Measurements from ENCODE around the gene TAF1C. TPM values are rescaled to one million over a fixed set of nuclear protein-coding genes. Genes with fewer than 3 reads are reported as not detected.

Gene TAF1C
- total and polyA plus RNA-seq, 9 of the 15 experiments (the other 6 are each of a cell fraction or from before 2014, with no cell fraction given), result 1.5 to 74.8 (median 21.0) TPM

DNA sequence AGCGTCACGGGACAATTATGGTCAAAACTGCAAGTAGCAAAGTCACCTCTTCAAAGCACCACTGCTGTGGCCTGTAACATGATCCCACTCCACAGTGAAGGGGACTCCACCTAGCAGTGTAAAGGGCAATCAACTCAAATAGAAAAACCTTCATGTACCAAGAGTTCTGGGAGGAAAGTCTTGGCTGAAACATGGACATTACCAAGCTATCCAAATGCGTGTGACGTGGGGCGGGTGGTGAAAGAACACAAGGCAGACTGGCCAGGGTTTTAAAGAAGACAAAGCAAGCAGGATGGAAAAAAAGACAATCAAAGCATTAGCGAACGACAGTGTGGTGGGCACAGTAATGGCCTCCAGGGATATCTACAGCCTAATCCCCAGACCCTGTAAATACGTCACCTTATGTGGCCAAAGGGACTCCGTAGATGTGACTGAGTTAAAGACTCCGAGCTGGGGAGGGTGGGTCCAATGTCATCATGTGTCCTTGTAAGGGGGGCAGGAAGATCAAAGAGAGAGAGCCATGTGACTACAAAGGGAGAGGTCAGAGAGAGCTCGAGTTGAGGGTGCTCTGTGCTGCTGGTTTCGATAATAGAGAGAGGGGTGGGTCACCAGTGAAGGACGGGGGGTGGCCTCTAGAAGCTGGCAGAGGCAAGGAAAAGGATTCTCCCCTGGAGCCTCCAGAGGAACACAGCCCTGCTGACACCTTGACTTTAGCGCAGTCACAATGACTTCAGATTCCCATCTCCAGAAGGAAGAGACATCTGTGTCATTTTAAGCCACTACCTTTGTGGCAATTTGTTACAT, 47.8 kb downstream of the TAF1C start (continued):
- TF ChIP-seq, protein P1, sequence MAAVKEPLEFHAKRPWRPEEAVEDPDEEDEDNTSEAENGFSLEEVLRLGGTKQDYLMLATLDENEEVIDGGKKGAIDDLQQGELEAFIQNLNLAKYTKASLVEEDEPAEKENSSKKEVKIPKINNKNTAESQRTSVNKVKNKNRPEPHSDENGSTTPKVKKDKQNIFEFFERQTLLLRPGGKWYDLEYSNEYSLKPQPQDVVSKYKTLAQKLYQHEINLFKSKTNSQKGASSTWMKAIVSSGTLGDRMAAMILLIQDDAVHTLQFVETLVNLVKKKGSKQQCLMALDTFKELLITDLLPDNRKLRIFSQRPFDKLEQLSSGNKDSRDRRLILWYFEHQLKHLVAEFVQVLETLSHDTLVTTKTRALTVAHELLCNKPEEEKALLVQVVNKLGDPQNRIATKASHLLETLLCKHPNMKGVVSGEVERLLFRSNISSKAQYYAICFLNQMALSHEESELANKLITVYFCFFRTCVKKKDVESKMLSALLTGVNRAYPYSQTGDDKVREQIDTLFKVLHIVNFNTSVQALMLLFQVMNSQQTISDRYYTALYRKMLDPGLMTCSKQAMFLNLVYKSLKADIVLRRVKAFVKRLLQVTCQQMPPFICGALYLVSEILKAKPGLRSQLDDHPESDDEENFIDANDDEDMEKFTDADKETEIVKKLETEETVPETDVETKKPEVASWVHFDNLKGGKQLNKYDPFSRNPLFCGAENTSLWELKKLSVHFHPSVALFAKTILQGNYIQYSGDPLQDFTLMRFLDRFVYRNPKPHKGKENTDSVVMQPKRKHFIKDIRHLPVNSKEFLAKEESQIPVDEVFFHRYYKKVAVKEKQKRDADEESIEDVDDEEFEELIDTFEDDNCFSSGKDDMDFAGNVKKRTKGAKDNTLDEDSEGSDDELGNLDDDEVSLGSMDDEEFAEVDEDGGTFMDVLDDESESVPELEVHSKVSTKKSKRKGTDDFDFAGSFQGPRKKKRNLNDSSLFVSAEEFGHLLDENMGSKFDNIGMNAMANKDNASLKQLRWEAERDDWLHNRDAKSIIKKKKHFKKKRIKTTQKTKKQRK (IDR thresholded peaks at IDR 0.05; ENCODE audit: borderline replicate concordance, low read depth, low read length), result no peak
- TF ChIP-seq PCBP2 (IDR thresholded peaks at IDR 0.05; ENCODE audit: low read depth, low read length, poor library complexity, severe bottlenecking) (no peak), ZNF212 (CRISPR knock-in tag; IDR thresholded peaks at IDR 0.05) (0 out of 2 replicates have a peak, but pooled peaks have one; percentile 69), IRF2 (CRISPR knock-in tag; IDR thresholded peaks at IDR 0.05) (no peak), RBM22 (IDR thresholded peaks at IDR 0.05; ENCODE audit: low read depth, low read length, poor library complexity, severe bottlenecking) (no peak), ZNF263 (CRISPR knock-in tag; IDR thresholded peaks at IDR 0.05; ENCODE audit: borderline replicate concordance) (no peak; the same call in 1 of the 2 replicates), HNRNPK (IDR thresholded peaks at IDR 0.05; ENCODE audit: low read depth, low read length, poor library complexity, severe bottlenecking) (no peak), TFAM (CRISPR knock-in tag; conservative IDR thresholded peaks at IDR 0.05) (no peak), ZNF408 (CRISPR knock-in tag; IDR thresholded peaks at IDR 0.05; ENCODE audit: low read depth) (no peak), ZNF436 (CRISPR knock-in tag; IDR thresholded peaks at IDR 0.05) (no peak)
- TF ChIP-seq, protein P2, sequence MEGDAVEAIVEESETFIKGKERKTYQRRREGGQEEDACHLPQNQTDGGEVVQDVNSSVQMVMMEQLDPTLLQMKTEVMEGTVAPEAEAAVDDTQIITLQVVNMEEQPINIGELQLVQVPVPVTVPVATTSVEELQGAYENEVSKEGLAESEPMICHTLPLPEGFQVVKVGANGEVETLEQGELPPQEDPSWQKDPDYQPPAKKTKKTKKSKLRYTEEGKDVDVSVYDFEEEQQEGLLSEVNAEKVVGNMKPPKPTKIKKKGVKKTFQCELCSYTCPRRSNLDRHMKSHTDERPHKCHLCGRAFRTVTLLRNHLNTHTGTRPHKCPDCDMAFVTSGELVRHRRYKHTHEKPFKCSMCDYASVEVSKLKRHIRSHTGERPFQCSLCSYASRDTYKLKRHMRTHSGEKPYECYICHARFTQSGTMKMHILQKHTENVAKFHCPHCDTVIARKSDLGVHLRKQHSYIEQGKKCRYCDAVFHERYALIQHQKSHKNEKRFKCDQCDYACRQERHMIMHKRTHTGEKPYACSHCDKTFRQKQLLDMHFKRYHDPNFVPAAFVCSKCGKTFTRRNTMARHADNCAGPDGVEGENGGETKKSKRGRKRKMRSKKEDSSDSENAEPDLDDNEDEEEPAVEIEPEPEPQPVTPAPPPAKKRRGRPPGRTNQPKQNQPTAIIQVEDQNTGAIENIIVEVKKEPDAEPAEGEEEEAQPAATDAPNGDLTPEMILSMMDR (IDR thresholded peaks at IDR 0.05 in 2 of 3, conservative IDR thresholded peaks at IDR 0.05 in 1 of 3; ENCODE audit: insufficient read depth in 2 of 3, low read depth in 1 of 3, low read length in 3 of 3), result peak in 1 of 3 experiments; percentile 19; a peak in 1 of 6 replicates
- TF ChIP-seq, protein P3, sequence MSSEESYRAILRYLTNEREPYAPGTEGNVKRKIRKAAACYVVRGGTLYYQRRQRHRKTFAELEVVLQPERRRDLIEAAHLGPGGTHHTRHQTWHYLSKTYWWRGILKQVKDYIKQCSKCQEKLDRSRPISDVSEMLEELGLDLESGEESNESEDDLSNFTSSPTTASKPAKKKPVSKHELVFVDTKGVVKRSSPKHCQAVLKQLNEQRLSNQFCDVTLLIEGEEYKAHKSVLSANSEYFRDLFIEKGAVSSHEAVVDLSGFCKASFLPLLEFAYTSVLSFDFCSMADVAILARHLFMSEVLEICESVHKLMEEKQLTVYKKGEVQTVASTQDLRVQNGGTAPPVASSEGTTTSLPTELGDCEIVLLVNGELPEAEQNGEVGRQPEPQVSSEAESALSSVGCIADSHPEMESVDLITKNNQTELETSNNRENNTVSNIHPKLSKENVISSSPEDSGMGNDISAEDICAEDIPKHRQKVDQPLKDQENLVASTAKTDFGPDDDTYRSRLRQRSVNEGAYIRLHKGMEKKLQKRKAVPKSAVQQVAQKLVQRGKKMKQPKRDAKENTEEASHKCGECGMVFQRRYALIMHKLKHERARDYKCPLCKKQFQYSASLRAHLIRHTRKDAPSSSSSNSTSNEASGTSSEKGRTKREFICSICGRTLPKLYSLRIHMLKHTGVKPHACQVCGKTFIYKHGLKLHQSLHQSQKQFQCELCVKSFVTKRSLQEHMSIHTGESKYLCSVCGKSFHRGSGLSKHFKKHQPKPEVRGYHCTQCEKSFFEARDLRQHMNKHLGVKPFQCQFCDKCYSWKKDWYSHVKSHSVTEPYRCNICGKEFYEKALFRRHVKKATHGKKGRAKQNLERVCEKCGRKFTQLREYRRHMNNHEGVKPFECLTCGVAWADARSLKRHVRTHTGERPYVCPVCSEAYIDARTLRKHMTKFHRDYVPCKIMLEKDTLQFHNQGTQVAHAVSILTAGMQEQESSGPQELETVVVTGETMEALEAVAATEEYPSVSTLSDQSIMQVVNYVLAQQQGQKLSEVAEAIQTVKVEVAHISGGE (CRISPR knock-in tag; IDR thresholded peaks at IDR 0.05), result no peak
- TF ChIP-seq, protein P4, sequence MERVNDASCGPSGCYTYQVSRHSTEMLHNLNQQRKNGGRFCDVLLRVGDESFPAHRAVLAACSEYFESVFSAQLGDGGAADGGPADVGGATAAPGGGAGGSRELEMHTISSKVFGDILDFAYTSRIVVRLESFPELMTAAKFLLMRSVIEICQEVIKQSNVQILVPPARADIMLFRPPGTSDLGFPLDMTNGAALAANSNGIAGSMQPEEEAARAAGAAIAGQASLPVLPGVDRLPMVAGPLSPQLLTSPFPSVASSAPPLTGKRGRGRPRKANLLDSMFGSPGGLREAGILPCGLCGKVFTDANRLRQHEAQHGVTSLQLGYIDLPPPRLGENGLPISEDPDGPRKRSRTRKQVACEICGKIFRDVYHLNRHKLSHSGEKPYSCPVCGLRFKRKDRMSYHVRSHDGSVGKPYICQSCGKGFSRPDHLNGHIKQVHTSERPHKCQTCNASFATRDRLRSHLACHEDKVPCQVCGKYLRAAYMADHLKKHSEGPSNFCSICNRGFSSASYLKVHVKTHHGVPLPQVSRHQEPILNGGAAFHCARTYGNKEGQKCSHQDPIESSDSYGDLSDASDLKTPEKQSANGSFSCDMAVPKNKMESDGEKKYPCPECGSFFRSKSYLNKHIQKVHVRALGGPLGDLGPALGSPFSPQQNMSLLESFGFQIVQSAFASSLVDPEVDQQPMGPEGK (CRISPR knock-in tag; IDR thresholded peaks at IDR 0.05; ENCODE audit: borderline replicate concordance), result no peak
